COR-L47 (cell line): ENCODE measurements around the gene BLTP2.

Experiments used
- DNase-seq: peaks from one replicate; lab custom pipeline; 2025; lab: John Stamatoyannopoulos, UW

BLTP2 gene

DNA sequence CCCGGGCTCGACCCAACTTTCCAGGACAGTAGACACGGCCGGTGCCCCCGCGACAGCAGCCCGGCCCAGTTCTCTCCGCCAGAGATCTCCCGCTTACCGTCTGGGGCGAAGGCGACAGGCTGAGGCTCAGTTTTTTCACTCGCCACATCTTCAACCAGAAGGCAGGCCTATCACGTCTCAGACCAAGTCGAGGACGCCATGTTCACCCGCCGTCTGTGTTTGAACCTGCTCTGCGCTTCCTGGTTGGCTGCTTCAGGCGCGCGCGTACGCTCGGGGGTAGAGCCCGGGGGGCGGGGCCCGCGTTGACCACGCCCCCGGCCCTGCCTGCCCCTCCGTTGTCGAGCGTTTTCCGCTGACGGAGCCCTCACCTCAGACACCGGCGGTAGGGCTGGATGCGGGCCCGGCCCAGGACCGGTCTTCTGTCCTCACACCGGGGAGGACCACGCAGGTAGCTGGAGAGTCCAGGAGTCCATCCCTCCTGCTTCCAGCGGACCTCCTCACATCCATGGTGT lies 46.1 kb downstream of the BLTP2 start, which contains the start of gene SPAG5:
TSS of gene SPAG5 (minus strand) at position 227 of the 512 bp plus-strand sequence. CDS start at position 148, 79 bp downstream.
- DNase-seq: peak; percentile 94

DNA sequence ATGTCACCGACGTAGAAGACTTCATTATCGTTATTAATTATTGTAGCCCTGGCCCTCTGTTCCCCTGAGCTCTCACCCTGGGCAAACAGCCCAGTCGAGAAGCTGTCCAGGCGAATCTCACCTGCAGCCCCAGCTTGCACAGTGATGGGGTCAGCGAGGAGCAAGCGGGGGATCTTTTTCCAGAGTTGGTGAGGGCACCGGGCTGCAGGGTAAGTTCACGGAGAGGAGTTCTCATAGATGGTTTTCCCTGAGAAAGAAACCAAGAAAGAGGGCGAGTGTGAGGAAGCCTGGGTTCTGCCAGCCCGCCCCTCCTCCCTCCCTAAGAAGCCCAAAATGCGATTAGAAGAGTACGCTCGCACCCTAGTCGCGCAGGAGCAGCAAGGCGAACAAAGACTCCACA lies 46.6 kb downstream of the BLTP2 start:
- no peak for DNase-seq

DNA sequence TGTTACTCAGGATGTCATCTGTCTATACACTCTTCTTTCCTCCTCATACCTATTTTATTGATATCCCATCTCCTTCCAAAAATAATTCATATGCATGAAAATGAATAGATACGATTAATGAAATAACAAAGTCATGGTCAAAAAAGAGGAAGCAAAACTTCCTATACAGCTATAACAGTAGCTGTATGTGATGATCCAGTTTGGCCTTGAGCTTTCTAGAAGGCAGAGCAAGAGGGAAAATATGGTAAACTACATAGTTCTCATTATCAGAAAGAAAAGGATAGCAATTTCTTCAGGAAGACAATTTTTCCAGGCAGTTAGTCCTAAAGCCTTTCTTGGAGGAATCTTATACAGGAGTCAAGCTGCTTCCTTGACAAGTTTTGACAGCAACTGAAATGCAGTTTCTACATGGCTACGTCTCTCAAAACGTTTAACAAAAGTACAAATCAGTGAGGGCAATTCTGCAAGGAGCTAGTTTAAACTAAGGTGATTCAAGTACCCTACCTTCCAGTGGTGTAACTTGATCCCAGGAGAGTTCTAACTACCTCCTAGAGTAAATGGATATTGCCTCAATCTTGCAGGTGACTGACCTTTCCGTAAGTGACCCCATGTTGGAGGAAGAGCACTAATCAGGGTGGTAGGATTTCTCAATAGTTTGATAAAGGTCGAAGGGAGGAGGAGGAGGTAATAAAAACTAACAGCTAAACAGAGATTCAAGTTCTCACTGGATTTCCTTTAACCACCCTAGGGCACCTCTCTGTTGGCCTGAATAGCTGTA lies 47.2 kb downstream of the BLTP2 start:
- no peak for DNase-seq
